CD4-positive, alpha-beta T cell treated with Interferon alpha-2 for 1 hour (primary cell): ENCODE measurements around the gene SDC4.
"Not testable (repeated sequence)": the region's sequence is repeated elsewhere in the genome, so short reads cannot be mapped to it uniquely, and the experiment has no call there.

Source experiments
- DNase-seq, 2 donors: peaks; one replicate each; pipeline ENCODE4 v3.0.0-alpha.2; 2020 to 2022

Gene SDC4

GRCh38 chr20:45363611-45364492, 15.6 kb upstream of the SDC4 start:
- no peak for DNase-seq

DNA sequence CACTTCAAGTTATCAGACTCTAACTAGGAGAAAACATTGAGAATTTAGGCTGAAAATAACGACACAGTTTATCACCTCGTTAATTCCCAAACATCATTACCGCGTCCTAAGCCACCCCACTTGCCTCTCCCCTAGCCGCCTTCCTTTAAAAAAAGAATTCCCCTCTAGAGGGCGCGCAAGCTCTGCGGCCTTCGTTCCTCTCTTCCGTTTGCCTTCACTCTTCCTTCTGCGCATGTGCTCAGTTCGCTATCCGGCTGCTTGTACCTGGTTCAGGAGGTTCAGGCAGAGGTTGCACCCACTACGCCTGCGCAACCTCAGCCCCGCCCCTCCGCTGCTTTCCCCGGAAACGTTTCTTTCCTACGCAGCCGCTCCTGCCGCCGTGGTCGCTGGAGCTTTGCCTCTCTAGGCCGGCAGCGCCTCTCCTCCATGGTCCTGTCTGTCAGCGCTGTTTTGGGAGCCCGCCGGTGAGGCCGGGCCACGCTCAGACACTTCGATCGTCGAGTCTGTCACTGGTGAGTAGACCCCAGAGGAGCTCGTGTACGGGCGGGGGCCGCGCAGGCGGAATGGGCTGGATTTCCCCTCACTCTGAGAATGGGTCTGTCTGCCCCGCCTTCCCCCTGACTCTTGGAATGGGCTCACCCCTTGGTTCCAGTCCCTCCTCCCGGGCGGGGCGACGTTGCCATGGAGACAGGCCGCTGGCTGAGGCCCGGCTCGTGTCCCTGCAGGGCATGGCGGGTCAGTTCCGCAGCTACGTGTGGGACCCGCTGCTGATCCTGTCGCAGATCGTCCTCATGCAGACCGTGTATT, 14.8 kb upstream of the SDC4 start, which contains the start of gene SYS1:
SYS1 (plus strand) TSS at position 353 of the 807 bp plus-strand sequence; CDS start at position 729, 376 bp downstream.
- peak; percentile 99 for DNase-seq

DNA sequence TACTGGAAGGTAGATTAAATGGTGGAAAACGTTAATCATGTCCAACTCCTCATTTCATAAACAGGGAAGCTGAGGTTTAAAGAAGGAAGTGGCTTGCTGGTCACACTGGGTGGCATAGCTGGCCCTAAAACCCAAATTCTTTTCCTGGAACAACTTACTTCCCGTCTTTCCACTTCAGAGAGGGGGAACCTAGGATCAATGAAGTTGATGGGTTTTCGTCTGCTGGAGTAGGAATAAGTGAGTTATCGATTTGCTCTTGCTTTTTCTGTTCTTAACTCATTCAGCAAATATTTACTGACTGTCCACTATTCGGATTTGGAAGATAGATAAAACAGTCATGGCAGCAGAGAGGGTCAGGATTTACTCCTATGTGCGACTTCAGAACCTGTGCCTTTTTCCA, 13.6 kb upstream of the SDC4 start:
- DNase-seq, result no peak

DNA sequence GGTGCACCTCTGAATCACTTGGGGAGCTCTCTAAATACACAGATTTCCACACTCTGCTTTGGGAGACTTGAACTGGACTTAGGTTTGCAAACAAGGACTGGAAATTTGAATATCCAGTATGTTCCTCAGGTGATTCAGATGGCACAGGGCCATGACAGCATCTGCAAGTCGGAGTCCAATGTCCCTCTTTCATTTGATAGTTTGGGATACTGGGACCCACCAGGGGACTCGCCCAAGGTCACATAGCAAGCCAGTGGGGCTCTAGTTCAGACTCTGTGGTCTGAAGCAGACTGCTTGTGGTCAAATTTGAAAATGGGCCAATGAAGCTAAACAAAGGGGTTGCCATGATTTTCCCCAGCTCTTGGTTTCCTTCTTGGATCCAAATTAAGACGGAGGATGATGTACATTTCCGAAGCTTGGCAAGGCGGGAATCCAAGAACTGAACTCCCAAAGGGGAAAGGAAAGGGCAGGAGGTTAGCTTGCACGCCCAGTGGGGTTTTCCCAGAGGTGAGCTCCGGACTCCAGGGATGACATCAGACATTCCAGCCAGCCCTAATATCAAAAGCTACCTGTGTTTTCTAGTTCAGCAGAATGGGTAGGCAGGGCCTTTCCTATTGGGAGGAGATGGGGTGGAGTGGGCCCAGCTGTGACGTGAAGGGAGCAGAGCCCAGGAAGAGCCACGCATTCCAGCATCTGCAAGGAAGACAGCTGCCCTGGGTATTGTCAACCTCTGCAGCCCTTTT, 11.4 kb upstream of the SDC4 start:
- DNase-seq, result no peak

DNA sequence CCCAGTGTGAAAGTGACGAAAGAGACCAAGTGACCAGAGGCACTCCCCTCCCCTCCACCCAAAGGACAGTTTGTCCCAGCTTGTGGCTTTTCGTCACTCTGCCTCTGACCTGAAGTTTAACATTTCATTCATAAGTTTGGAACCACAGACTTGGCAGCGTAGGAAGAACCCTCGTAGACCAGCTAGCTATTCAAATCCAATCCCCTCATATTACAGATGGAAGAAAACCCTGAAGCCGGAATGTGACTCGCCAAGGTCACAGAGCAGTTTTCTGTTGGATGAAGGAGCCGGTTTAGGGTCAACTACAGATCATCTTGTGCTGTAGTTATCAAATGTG, 10.8 kb upstream of the SDC4 start:
- DNase-seq, result no peak

DNA sequence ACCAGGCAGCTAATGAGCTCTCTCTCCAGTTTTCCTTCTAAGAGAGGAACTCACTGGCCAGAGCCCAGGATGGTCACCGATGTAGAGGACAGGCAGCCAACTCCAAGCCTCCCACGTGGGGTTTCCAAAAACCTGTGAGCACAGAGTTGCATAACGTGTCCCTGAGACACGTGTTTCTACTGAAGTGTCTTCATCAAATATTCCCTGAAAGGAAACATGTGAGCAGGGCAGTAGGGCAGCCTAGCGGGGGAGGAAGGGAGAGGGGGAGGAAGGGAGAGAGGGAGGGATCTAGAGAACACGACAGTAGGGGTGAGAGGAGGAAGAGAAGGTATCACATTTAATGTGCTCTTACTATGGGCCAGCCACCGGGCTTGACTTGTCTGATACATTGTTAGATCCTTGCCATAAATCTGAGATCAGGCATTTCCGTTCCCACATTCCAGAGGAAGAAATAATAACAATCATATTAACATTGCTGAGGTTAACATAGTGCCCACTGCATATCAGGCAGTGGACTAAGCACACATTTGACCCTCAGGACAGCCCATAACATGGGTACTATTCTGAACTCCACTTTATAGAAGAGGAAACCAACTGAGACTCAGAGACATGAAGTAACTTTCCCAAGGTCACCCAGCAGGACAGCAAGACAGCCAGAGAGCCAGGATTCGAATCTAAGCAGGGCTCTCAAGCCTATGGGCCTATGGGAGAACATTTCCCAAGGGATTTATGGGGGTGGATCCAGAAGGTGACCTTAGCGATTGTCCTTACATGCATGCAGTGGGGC, 10.3 kb upstream of the SDC4 start:
- peak in 1 of 2 donors; percentile 10 for DNase-seq

DNA sequence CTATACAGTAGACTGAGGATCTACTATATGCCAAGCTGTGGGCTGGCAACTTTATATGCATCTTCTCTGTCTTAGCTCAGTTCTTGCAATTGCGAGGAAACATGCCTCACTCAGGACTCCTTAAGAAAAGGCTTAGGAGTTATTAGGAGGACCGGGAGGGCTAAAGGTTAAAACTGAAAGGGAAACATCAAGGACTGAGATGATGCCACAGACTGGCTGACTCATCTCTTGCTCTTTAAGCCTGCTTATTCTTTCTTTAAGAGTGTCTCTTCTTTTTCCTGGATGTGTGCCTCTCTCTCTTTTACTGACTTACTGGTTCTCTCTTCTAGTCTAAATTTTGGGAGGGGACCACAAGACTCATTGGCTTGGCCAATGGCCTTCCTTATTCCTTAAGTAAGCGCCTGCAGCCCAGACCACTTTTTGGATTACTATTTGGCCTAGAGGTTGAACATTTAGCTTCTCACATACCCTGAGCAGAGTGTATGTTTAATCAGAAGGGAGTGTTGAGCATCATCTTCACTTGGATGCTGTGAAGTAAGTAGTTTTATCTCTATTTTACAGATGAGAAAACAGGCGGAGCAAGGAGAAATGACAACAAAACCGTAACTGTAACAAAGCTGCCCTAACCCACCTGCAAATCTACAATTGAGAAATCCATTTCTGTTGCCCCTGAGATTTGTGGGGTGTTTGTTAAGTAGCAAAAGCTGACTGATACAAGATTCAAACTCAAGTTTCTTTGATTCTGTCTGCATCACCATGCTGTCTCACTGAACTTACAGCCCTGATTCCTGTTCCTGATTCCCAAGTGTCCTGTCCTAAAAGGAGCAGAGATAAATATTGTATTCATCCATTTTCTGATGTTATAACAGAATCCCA, 7.2 kb upstream of the SDC4 start:
- DNase-seq, result no peak

DNA sequence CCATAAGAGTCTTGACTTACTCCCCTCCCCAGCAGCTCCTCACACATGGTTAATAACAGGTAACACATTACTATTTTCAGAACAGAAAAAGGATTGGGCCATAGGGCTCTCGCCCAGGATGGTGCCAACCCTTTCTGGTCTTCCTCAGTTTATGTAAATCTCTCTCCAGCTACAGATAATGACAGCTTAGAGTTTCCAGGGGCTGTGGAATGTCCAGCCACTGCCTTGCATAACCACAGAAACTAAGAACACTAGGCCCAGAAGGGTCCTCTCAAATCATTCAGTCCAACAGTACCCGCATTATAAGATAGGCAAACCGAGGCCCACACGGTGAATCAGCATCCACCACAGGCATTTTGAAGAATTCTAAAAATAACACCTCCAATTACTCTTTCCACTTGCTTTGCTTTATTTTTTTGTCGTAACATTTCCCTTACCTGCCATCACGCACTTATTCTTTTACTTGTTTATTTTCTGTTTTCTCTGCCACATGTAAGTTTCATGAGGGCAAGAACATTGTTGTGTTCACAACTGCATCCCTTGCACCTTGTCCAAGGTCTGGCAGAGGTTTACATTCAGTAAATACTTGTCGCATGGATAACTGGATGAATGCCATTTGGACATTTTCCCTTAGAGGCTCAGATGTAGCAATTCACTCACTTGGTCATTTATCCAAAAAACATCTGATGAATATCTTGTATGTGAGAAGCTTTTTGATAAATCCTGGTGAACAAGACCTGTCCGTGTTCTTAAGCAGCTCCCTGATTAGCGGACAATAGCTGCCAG, 6.4 kb upstream of the SDC4 start:
- DNase-seq, result no peak

GRCh38 chr20:45353746-45354145, 5.5 kb upstream of the SDC4 start:
- no peak for DNase-seq

DNA sequence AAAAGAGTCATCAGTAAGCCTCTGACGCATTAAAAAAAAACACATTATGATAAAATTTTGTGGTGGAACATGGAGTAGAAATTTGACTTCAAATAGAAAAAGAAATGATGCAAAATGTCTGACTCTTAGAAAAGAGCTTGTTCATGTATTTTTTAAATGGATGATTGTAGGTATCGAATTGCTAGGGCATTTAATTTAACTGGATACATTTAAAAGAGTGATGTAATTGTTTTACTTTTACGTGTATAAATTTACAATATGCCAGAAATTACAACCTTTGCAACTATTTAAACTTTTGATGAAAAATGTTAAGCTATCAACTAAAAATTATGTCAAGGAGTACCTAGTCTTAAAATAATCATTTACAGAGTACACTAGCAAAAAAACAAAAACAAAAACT, 4.5 kb upstream of the SDC4 start:
- DNase-seq, result no peak

- not testable (repeated sequence) for DNase-seq
These were observed 2.6 kb upstream of the SDC4 start for GRCh38 chr20:45350795-45351194.

- DNase-seq, result no peak
These were observed 2.0 kb upstream of the SDC4 start for GRCh38 chr20:45350217-45350616.

GRCh38 chr20:45347297-45347935, 808 bp downstream of the SDC4 start:
- no peak for DNase-seq

DNA sequence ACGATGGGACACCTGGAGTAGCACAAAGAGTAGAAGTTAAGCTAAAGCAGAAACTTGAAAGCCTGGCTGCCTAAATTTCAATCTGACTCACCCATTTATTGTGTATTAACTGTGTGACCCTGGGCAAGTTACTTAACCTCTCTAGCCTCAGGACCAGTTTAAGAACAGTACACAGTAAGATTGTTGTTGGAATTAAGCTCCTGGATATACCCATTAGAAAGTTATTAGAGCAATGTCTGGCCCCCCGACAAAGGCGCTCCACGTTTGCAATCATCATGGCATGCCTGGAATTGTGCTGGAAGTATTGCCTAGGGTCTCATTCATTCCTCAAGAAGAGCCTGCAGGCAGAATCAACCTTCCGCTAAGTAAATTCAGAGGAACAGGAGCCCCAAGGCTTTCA, 1.4 kb downstream of the SDC4 start:
- DNase-seq, result no peak

- no peak for DNase-seq
These were observed 1.9 kb downstream of the SDC4 start for GRCh38 chr20:45346291-45346718.

DNA sequence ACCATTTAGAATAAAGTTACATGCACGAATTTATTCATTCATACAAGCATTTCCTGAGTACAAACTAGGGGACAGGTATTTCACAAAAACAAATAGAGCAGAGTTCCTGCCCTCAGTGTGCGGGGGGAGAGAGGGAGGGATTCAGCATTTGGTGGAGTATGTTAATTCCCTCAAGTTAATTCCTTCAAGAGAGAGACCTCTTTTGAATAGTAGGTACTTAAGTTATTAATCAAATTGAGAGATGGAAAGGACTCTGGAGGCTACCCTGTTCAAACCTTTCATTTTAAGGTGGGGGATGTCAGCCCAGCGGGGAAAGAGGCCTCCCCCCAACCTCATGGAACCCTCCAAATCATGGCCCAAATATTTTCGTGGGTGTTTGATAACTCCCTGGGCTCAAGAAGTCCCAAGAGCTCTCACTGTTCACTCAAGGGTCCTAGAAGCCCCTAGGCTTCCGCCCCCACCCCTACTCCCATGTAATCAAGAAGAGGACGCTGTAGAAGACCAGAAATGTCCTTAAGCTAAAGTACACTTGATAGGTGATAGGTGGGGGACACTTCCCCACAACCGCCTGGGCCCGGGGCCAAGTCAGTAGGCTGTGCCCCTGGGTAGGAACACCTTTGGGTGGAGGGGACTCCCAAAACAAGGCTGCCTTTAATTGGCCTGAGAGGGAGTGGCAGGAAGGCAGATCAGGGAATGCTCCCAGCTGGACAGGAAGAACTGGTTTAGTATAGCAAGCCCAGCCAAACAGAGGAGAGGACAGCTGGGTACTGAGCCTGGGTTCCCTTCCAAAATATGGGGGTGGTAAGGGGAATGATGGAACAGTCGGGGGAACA, 2.9 kb downstream of the SDC4 start:
- no peak for DNase-seq

DNA sequence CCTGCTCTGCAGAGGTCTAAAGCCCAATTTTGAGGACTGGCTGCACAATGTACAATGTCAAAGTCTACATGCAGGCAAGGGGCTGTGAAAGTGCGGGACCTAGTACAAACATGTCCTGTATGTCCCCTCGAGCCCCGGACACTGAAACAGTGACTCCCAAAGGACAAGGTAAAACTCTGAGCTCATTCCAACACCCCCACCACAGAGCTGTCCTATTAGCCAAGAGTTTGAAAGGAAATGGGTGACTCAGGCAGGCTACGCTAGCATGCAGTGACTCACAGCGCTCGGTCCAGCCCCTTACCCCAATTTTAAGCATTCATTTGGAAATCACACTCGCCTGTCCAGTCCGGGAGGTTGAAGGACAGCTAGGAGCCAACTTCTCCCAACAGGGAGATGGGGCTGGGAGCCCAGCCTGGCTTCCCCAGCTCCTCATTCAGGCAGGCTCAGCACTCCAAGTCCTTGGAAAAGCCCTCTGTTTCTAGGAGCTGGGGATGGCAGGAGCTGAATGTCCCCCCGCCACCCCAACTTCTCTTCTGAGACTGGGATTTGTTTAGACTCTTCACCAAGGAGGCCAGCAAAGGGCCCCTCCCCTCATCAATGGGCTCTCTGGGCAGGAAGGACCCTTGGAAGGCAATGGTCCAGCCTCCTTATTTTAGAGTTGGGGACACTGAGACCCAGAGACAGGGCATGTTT, 3.9 kb downstream of the SDC4 start:
- peak in 1 of 2 donors; percentile 28 for DNase-seq

DNA sequence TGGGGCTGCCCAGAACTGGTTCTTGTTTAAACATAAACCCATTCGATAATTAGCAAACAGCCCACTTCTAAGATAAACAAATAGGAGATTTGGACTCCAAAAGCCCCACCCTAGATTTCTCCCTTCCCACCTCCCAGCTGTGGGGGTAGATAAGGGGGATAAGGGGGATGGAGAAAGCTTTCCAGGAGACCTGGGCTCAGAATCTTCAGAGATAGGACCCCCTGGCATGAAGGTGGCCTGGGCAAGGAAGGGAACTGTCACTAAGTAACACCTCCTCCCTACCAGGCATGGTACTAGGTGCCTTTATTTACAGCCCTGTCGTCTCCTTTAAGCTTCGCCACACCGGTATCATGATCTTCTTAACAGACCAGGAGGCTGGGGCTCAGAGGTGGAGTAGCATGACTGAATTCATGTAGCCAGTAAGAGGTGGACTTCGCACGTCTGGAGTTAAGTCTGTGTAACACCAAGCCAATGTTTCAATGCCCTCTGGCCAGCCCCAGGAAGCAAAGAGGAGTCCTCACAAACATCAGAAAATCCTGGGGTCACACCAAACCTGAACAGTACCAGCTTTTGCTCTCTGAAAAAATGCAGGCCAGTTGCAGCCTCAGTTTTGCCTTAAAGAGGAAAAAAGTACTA, 4.6 kb downstream of the SDC4 start:
- no peak for DNase-seq
